Measurements from ENCODE around the gene KCNH3.

DNA sequence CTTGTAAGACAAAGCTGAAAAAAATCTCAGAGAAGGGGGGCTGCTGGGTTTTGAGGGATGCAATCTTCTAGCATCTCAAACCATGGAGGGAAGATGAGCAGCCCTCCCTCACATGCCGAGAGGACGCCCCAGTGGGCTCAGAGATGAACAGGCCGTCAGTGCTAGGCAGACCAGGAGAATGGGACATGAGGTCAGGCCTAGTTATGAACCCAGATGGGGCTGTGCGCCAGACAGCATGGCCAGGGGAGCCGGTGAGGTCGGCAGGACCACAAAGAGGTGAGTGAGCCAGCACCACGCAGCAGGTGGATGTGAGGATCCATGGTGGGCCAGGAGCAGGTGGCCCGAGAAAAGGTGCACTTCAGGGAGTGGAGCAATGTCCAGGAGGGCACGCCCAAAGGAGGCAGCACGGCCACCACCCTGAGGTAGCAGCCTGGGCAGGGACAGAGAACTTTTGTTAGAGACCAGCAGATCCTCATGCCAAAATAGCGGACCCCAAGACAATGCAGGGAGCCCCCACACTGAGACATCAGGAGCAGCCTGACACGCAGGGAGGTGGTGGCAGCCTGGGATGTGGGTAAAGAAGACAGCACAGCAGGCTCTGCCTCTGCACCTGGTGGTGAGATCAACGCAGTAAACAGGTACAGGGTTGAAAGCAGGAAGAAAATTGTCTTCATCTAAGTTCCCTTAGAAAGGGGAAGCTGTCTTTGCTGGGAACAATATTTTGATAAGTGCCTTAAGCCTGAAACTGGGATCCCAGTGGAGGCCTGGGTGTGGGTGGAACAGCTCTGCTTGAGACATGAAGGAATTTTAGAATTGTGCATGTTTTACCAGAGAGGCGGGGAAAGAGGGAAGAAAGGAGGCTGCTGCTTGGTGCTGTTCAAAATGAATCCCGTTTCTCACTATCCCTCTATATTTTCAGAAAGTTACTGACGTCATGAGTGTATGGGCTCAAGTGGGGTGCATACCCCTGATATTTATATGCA lies 46.9 kb downstream of the KCNH3 start:
- TF ChIP-seq MXI1 (IDR thresholded peaks at IDR 0.05; ENCODE audit: borderline replicate concordance, low read depth, low read length) (no peak), POLR2A (IDR thresholded peaks at IDR 0.05; ENCODE audit: low read depth, low read length) (no peak), BHLHE40 (IDR thresholded peaks at IDR 0.05; ENCODE audit: low read depth, low read length) (no peak), FOS (IDR thresholded peaks at IDR 0.05; ENCODE audit: low read depth, low read length) (no peak), CHD1 (IDR thresholded peaks at IDR 0.05; ENCODE audit: low read depth, low read length) (no peak), RAD21 (IDR thresholded peaks at IDR 0.05; ENCODE audit: low read length) (no peak), RFX5 (IDR thresholded peaks at IDR 0.05; ENCODE audit: low read depth, low read length) (no peak), RCOR1 (IDR thresholded peaks at IDR 0.05; ENCODE audit: insufficient replicate concordance, low read length) (no peak), MAZ (IDR thresholded peaks at IDR 0.05; ENCODE audit: borderline replicate concordance, low read depth, low read length) (no peak), USF2 (IDR thresholded peaks at IDR 0.05; ENCODE audit: low read depth, low read length) (no peak), ELK1 (IDR thresholded peaks at IDR 0.05; ENCODE audit: borderline replicate concordance, low read depth, low read length) (no peak), NFE2L2 (IDR thresholded peaks at IDR 0.05; ENCODE audit: low read depth, low read length) (no peak), MAFK (IDR thresholded peaks at IDR 0.05; ENCODE audit: low read depth, low read length) (no peak)
- TF ChIP-seq, protein P1, sequence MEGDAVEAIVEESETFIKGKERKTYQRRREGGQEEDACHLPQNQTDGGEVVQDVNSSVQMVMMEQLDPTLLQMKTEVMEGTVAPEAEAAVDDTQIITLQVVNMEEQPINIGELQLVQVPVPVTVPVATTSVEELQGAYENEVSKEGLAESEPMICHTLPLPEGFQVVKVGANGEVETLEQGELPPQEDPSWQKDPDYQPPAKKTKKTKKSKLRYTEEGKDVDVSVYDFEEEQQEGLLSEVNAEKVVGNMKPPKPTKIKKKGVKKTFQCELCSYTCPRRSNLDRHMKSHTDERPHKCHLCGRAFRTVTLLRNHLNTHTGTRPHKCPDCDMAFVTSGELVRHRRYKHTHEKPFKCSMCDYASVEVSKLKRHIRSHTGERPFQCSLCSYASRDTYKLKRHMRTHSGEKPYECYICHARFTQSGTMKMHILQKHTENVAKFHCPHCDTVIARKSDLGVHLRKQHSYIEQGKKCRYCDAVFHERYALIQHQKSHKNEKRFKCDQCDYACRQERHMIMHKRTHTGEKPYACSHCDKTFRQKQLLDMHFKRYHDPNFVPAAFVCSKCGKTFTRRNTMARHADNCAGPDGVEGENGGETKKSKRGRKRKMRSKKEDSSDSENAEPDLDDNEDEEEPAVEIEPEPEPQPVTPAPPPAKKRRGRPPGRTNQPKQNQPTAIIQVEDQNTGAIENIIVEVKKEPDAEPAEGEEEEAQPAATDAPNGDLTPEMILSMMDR (conservative IDR thresholded peaks at IDR 0.05; ENCODE audit: low read depth, low read length), result no peak
